HG03442 (cell line): ENCODE results near the gene MYO16.

Experiments
- ATAC-seq: cut with Tn5 transposase; IDR thresholded peaks from one replicate; pipeline ENCODE4 v1.9.1; 2021; ENCODE audit warnings: mild to moderate bottlenecking, moderate library complexity; ENCODE audit not compliant: unreplicated experiment

MYO16 gene

GRCh38 chr13:109146393-109146792 is 517.0 kb downstream of the MYO16 start:
- no peak for ATAC-seq

- ATAC-seq = no peak
Observed at GRCh38 chr13:109146912-109147647, 517.7 kb downstream of the MYO16 start.

GRCh38 chr13:109148243-109148642 is 518.8 kb downstream of the MYO16 start:
- no peak for ATAC-seq

- no peak for ATAC-seq
Observed at GRCh38 chr13:109150696-109151095, 521.3 kb downstream of the MYO16 start.

DNA sequence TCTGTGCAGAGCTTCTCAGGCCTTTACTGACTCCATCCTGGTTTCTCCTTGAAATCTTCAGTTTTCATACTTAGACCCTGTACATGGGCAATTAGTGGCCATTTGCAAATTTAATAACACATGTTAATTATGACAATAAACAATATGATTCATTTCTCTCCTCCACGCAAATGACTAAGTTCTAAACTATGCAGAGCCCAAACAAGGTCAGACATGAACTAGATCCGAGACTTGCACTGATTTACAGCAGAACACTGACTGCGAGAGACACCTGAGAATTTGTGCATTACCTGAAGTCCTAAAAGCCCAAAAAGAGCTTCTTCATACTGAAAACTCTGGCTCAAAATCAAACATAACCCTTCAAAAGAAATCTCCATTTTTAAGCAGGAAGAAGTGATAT is 521.8 kb downstream of the MYO16 start:
- no peak for ATAC-seq

- no peak for ATAC-seq
Observed at GRCh38 chr13:109151696-109152095, 522.3 kb downstream of the MYO16 start.

DNA sequence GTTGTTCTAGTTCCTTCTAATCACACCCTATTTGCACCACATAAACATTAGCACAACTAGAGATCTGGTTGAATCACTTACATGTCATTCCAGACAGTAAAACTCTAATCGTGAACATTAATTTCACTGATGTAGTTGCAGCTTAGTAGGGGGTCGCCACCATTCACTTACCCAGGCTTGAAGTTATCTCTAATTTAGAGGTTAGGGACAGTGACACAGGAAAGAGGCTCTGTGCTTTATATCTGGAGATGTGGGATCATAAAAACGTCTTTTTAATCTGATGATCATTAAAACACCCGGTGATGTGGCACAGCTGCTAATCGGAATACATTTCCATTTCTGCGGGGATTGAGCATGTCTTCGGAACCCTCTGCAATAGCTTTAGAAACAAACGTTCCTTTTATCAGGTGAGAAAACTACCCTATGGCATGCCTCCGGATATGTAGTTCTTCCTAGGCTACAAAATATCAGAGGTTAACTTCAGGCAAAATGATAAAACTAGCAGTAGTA is 523.0 kb downstream of the MYO16 start:
- ATAC-seq = no peak

DNA sequence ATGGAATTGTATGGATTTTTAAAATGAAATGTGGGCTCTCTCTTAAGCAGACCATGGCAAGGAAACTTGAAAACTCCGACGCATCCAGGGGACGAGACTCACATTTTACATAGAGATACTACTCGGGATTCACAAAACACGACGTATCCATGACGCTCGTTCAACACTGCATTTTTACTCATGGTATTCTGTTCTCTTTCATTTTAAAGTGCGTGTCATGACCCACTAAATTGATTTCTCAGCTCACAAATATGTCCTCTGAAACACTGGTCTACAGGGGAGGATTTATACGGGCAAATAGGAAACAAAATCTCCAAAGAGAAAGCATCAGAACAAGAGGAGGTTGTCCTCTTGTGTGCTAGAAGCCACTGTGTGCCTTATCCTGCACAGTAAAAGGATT is 523.5 kb downstream of the MYO16 start:
- no peak for ATAC-seq

GRCh38 chr13:109154146-109154545 is 524.7 kb downstream of the MYO16 start:
- ATAC-seq = no peak

- no peak for ATAC-seq
Observed at GRCh38 chr13:109154546-109154945, 525.1 kb downstream of the MYO16 start.

DNA sequence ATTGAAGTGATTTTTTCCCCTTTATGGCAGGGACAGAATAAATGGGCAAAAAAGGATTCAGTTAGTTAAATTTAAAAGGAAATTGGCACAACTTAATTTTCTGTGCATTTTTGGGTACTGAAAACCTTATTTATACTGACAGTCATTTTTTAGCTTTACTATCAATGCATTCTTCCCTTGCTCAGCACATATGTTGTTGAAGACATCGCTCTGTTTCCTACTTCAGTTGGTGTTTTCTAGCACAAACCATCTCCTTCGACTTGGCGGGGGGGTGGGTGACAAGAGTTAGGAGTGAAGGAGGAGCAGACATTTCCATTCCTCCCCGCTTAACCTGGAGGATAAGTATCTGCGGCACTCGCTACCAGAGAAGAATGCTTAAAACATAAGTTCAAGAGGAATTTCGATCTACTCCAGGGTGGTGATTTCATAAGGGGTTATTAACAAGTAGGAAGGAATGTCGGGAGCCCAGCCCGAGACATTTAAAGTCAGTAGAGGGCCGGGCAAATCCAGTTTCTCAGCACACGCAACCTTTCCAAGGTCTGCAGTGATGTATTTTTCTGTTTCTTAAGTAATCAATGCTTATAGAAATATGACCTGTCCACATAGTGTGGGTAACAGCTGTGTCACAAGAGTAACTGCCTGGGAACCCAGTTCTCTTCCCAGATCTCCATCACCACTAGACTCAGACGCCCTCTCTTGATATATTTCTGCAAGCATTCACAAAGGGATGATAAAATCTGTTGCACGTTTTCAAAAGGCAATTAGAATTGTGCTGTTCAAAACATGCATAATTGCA is 525.8 kb downstream of the MYO16 start:
- ATAC-seq = no peak

DNA sequence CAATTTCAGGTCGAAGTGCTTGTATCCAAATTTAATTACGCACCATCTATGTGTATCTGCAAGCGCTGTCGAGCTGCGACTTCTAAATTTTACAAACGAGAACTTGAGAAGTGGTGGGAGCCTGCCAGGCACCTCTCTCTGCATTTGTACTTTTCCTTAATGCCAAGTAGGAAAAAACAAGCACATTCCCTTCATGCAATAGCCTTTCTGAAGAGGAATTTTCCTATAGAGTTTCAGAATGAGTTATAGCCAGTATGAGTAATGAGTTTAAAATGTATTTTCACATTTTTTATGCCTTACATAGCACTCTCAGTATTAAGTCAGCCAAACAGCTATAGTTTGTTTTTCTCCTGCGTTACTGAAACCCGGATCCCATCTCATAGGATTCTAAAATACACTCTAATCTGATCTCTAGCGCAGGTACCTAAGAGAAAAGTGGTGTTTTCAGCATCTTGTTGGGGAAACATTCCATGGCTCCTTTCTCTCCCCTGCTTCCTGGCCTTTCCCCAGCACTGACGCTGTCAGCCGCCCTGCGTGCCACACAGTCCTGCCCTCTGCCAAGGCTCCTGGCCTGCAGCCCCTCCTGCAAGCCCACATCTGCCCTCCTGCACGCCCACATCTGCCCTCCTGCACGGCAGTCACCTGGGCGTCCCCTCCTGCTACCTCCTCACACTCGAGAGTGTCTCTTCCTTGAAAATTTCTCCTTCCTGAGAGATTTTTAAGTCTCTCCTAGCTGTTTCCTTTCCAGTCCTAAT is 526.9 kb downstream of the MYO16 start:
- no peak for ATAC-seq

GRCh38 chr13:109157275-109157674 is 527.9 kb downstream of the MYO16 start:
- ATAC-seq = no peak

- ATAC-seq = no peak
Observed at GRCh38 chr13:109158383-109158782, 529.0 kb downstream of the MYO16 start.

DNA sequence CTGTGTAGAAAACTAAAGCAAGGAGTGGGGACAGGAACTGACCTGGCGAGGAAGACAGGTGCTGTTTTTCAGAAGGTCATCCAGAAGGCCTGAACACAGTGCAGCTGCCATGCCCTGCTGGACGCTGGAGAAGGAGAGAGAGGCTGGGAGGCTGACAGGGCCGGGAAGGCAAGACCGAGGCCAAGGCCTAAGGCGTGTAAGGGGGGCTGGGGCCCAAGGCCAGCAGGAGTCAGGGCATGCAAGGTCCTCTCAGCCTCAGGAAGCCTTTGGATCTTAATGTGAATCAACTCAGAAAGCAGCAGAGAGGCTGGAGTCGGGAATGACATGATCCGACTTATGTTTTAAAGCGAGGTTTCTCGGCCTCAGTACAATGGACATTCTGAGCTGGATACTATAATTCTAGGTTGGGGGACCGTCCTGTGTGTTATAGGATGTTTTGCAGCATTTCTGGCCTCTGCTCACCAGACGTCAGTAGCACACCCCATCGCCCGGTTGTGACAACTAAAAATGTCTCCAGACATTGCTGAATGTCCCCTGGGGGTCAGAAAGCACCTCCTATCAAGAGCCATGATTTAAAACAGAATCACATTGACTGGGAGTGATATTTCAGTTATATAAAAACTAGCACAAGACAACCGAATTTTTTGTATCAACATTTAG is 530.4 kb downstream of the MYO16 start:
- no peak for ATAC-seq

GRCh38 chr13:109160357-109160756 is 530.9 kb downstream of the MYO16 start:
- peak; percentile 24 for ATAC-seq

GRCh38 chr13:109160887-109161669 is 531.7 kb downstream of the MYO16 start:
- ATAC-seq = peak; percentile 33

- peak; percentile 77 for ATAC-seq
Observed at GRCh38 chr13:109162248-109163036, 533.0 kb downstream of the MYO16 start.

DNA sequence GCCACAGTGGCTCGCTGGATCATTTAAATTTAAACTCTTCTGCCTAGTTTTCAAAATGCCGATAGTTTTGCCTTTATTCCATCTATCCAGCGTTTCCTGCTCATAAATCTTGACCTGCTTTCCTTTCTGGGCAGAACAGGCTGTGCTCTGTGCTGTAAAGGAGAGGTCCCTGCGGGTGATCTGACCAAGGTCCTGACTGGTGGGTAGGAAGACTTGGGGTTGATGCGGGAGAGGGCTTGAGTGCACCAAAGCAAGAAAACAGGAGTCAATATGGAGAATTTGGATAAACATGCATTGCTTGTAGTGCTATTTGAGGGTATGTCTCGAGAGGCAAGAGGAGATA is 533.6 kb downstream of the MYO16 start:
- ATAC-seq = peak; percentile 3
